ENCODE results near the gene WNT8B.

Gene WNT8B

GRCh38 chr10:100483876-100484666 is 21.3 kb downstream of the WNT8B start:
- no peak for DNase-seq (ENCODE audit: low spot score)

- no peak for DNase-seq (ENCODE audit: low spot score)
Observed at GRCh38 chr10:100485366-100485765, 22.6 kb downstream of the WNT8B start.

DNA sequence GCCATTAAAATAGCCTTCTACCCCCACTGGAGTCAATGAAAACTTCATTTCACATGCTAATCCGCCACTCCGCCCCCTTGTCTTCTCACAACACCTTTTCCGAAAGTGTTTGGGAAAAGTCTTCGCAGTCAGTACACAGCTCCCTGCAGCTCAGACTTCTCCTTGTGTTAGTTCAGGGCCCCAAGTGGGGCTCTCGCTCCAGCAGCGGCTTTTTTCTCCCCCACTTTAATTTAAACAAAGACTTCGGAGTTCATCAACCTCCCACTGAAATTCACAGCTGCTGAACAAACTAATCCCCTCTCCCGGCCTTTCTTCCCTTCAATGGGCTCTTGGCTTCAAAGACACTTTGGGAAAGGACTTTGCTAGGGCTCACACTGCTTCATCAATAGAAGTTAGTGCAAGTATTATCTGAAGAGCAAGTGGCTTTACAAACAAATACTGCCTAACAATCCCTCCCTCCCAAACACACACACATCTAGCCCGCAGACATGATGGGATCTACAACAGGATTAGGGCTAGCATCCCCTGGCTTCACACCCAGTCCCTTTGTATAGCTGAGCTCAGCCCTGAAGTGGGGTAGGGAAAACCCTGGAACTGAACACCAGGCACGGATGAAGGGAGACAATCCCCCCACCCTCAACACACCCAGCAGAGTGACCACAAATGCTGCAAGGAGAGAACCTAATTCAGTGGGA is 23.1 kb downstream of the WNT8B start:
- DNase-seq (ENCODE audit: low spot score), result no peak

GRCh38 chr10:100487529-100487928 is 24.7 kb downstream of the WNT8B start:
- DNase-seq (ENCODE audit: low spot score), result no peak

DNA sequence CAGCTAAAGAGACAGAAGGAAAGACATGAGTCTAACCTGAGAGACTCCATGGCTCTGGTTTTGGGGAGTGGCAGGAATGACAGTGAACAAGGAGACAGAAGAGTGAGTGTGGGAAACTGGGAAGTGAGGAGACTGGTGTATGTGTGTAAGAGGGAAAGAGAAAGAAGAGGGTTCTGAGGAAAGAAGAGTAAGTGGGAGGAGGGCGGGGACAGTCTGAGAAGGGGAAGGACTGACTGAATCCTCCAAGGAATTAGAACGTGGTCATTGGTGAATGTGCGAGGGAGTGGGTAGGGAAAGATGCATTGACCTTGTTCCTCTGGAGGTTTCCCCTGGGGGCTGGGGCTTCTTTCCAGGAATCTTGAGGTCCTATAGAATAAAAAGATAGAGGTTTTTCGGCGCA is 26.6 kb downstream of the WNT8B start:
- no peak for DNase-seq (ENCODE audit: low spot score)

GRCh38 chr10:100490531-100490930 is 27.7 kb downstream of the WNT8B start:
- no peak for DNase-seq (ENCODE audit: low spot score)

DNA sequence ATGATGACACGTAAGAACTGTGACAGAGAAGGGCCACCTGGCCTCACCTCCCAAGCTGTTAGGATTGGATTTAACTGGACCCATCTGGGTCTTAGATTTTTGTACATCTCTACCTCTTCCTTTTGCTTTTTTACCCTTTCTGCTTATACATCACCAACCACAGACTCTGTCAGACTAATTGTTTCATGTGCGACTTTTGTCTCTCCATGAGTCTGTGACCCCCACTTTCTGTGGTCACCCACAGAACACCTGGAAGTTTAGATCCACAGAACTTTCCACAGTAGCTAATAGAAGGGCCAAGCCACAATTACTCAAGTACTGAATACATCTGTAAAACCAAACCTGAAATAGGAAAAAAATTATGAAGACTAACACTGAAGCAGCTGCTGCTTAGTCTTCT is 33.8 kb downstream of the WNT8B start:
- no peak for DNase-seq (ENCODE audit: low spot score)

DNA sequence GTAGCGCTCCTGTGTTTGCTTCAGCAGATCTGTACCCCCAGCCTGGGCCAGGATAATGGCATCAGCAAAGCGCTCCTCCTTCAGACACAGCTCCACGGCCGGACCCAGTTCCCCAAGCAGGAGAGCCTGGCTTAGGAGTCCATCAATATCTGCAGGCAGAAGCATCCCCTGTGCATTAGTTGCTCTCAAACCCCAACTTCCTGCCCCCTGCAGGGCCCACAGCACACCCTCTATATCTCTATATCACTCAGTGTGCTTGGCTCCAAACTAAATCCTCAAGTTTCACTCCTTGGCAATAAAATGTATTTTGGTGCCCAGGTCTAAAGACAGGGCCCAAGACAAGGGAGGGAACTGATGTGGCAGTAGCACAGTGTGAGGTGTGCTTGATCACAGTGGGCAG is 35.2 kb downstream of the WNT8B start:
- no peak for DNase-seq (ENCODE audit: low spot score)

DNA sequence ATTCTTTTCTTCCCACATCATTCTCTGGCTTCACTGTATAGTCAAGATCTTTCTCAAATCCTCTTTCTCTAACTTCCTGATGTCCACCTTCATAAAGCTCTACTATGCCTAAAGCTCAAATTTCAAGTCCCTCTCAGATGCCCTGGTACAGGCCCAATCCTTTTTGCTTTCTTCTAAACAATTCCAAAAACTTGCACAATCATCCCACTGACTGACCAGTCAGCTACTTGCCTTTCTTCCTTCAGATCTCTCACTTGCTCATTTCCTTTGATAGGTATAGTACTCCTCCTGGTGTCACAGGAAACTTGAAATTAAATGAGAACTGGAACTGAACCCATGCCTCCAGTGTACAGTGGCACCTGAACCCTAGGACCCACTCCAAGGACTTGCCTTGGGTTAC is 38.6 kb downstream of the WNT8B start:
- DNase-seq (ENCODE audit: low spot score), result no peak

DNA sequence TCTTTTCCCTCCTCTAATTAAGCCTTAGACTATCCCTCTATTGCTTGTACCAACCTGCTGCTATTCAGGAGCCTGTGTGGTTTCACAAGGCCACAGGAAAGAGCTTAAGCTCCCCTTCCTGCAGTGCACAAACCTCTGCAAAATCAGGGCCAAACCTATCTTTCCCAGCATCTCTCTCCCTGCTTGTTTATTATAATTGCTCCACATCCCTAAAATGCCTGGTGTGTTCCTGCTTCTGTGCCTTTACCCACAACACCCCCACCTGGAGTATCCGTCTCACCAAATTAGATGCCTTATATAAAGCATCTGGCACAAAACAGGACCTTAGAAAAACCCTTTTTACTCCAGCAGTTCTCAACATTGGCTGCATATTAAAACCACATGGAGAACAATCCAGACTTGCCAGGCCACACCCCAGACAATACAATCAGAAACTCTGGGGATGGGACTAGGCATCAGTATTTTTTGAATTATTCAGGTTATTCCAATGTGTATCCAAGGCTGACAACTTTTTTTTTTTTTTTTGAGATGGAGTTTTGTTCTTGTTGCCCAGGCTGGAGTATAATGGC is 40.2 kb downstream of the WNT8B start:
- no peak for DNase-seq (ENCODE audit: low spot score)

DNA sequence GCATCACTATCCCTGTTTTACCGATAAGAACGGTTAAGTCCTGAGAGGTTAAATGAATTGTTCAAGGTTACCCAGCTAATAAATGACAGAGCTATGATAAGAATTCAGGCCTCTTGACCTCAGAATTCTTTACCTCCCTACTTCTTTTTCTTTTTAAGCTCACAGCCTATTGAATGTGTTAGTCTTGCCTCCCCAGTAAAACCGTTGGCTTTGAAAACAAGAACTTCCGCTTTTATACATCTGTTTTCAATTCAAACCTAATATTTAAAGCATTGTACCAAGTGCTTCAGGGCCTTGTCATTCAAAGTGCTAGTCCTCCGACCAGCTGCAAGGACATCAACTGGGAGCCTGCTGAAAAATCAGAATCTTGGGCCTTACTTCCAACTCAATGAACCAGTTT is 41.3 kb downstream of the WNT8B start:
- no peak for DNase-seq (ENCODE audit: low spot score)

- no peak for DNase-seq (ENCODE audit: low spot score)
Observed at GRCh38 chr10:100505164-100505563, 42.4 kb downstream of the WNT8B start.

DNA sequence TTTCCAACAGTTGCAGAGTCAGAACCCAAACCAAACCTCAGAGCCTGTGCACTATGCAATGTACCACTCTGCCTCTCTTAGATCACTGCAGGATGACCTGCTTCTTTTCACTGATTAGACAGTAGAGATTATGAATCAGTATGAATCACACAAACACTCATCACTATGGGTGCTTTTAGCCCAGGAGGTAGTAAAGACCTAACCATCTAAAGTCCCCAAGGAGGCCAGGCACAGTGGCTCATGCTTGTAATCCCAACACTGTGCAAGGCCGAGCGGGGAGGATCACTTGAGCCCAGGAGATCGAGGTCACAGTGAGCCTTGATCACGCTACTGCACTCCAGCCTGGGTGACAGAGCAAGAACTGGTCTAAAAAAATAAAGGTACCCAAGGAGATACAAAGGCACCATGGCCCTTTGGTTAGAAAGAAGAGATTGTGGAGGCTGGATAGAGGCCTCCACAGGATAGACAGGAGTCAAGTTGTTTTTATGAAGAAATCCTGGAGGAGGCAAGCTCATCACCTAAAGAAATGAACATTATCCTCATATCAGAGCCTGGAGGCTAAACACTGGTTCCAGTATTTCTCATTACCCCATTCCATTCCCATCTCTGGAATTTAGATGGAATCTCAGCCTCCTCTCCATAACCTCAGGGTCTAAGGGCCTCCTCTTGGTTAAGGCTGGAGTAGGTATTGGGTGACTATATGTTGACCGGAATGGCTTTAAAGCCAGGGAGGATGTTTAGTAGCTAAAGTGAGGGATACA is 44.0 kb downstream of the WNT8B start:
- DNase-seq (ENCODE audit: low spot score), result no peak

DNA sequence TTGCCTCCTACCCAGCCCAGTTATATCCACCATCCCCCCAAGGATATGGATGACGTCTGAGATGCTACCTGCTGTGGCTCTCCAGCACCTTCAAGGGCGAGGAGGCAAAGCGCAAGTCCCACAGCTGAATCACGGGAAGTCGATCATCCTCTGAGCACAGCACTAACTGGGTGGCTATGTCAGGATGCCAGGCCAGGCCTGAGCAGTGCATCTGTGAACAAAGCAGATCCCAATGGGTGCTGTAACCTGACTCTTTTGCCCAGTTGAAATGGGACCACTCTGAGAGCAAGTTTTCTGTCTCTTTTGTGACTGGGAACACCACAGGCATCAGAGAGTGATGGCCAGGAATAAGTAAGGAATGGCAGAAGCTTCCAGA is 44.5 kb downstream of the WNT8B start:
- no peak for DNase-seq (ENCODE audit: low spot score)

- no peak for DNase-seq (ENCODE audit: low spot score)
Observed at GRCh38 chr10:100508266-100508665, 45.5 kb downstream of the WNT8B start.

- DNase-seq (ENCODE audit: low spot score), result peak; percentile 70
Observed at GRCh38 chr10:100508691-100509150, 45.9 kb downstream of the WNT8B start.

DNA sequence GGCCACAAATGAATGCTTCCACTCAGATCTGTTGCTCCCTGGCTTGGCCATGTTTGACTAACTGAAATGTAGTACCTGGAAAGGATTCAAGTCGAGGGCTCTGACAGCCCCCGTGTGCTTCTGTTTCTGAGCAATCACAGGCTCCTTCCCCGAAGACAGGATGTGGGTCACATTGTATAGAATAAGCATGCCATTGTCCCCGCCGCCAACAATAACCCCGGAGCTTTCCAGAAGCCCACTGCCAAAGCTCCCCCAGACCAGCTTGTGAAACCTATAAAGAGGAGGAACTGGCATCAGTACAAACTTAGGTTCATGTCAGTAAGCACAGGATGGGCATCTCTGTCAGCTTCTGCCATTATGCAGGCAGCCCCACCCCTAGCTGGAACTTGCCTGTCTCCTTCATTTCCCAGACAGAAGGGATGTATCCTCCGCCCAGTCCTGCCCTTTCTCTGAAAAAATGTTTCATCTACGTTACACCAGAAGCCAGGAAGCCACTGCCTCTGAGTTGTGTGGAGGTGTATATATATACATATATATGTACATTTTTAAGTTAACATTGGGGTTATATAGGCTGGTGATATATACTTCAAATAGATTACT is 46.5 kb downstream of the WNT8B start:
- no peak for DNase-seq (ENCODE audit: low spot score)

GRCh38 chr10:100510533-100511308 is 47.9 kb downstream of the WNT8B start:
- no peak for DNase-seq (ENCODE audit: low spot score)

GRCh38 chr10:100515612-100516011 is 52.8 kb downstream of the WNT8B start:
- DNase-seq (ENCODE audit: low spot score), result no peak

DNA sequence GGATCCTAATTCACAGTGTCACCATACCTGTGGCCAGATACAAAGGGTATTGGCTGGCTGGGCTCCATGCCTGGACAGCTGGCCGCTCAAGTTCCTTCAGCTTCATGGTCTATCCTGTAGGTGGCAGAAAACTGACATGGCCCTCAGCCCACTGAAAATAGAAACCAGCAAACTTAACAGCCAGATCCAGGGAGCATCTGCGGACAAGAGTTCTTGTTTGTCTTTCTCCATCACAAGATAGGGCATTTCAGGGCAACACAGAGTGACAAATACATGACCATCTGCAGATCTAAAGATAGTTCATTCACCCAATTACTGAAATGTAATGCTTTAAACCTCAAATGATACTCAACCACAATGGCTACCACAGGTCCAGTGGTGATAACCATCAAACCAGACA is 54.0 kb downstream of the WNT8B start:
- DNase-seq (ENCODE audit: low spot score), result peak; percentile 63

- DNase-seq (ENCODE audit: low spot score), result peak; percentile 63
Observed at GRCh38 chr10:100518761-100519241, 56.0 kb downstream of the WNT8B start.

Data from HuH-7 (cell line).